Memory B cell (primary cell): ENCODE results near the gene SERPINH1.
A peak's percentile ranks its signal among the peaks of the same experiment; 100 is the strongest.

Source experiments
- ATAC-seq: fragments of 150-1000 bp; cut with Tn5 transposase; 2 replicates; pipeline ENCODE4 v1.10.0; 2021; ENCODE audit warnings: low read depth, mild to moderate bottlenecking, moderate library complexity
- DNase-seq, 2 donors: peaks; one replicate each; pipeline ENCODE4 v3.0.0; 2022; ENCODE audit warnings: low spot score in 2 of 2
- H3K27ac Mint-ChIP-seq: one replicate; pipeline ENCODE4 v1.8.0; 2022; ENCODE audit warnings: mild to moderate bottlenecking, moderate library complexity, mixed read lengths
- H3K27me3 Mint-ChIP-seq: one replicate; pipeline ENCODE4 v1.8.0; 2022; ENCODE audit warnings: mixed read lengths
- H3K36me3 Mint-ChIP-seq: one replicate; pipeline ENCODE4 v1.8.0; 2022; ENCODE audit warnings: mild to moderate bottlenecking, mixed read lengths
- H3K4me1 Mint-ChIP-seq: one replicate; pipeline ENCODE4 v1.8.0; 2022; ENCODE audit warnings: mixed read lengths
- H3K4me3 Mint-ChIP-seq: one replicate; pipeline ENCODE4 v1.8.0; 2022; ENCODE audit warnings: mild to moderate bottlenecking, moderate library complexity, mixed read lengths
- H3K9me3 Mint-ChIP-seq: one replicate; pipeline ENCODE4 v1.8.0; 2022; ENCODE audit warnings: mixed read lengths

SERPINH1 gene

DNA sequence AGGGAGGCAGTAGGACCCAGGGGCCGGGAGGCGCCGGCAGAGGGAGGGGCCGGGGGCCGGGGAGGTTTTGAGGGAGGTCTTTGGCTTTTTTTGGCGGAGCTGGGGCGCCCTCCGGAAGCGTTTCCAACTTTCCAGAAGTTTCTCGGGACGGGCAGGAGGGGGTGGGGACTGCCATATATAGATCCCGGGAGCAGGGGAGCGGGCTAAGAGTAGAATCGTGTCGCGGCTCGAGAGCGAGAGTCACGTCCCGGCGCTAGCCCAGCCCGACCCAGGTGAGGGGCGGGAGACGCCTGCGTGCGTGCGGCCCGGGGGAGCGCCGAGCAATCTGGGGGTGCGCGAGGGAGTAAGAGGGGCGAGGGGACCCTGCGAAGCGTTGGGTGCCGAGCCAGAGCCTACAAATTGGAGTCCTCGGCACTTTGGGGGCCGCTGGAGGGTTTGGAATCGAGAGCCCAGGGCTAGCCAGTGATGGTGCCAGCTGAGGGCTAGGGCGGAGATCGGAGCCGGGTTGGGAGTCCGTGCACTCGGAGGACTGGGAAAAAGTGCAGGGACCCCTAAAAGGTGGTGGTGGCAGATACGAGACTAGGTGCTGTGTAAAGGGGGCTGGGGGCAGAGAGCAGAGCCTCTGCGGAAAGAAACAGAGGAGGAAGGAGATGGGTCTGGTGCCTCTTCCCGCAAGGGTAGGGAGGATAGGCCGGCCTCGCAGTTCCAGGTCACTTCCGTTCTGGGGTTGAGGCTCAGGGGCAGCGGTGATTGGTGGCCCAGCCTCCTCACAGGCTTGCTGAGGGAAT, at the start of gene SERPINH1:
TSS of gene SERPINH1 (plus strand) at position 206 of the 788 bp plus-strand sequence. CDS start 4,097 bp downstream, outside the sequence.
- DNase-seq = peak; percentile 21 to 44
- H3K4me1 Mint-ChIP-seq = peaks cover 16% of the 10 kb centered on the region
- H3K4me3 Mint-ChIP-seq = peak within 1 kb of the TSS; percentile 90
- peak; percentile 81 for ATAC-seq
- H3K36me3 Mint-ChIP-seq = no peaks in the 10 kb centered on the region
- peak within 1 kb of the TSS; percentile 77 for H3K27ac Mint-ChIP-seq
- no peaks in the 10 kb centered on the region for H3K9me3 Mint-ChIP-seq
- H3K27me3 Mint-ChIP-seq = peaks cover 3% of the 10 kb centered on the region

DNA sequence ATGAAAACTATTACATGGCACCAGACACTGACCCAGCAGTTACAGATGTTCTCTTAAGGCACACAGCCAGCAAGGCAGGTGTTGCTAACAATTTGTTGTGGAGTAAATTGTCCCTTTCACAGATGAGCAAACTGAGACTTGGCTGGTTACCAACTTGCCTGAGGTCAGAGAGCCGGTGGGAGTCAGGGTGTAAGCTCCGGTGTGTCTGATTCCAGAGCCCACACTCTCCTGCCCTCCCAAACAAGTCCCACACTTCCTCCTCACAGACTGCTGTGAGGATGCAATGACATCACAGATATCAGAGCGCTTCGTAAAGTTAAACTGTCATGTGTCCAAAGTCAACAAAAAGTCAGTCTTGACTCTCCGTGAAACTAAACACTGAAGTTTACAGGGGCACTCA, 48.8 kb upstream of the SERPINH1 start:
- Mint-ChIP-seq H3K27ac (peak overlapping the region; percentile 29), H3K9me3 (no peaks in the 10 kb centered on the region), H3K4me1 (peaks cover 56% of the 10 kb centered on the region), H3K27me3 (no peaks in the 10 kb centered on the region), H3K36me3 (no peaks in the 10 kb centered on the region), H3K4me3 (no peak overlapping the region)
- ATAC-seq = no peak
- no peak for DNase-seq

- H3K27ac Mint-ChIP-seq = no peak overlapping the region
- no peaks in the 10 kb centered on the region for H3K36me3 Mint-ChIP-seq
- ATAC-seq = peak; percentile 43
- H3K9me3 Mint-ChIP-seq = no peaks in the 10 kb centered on the region
- peaks cover 58% of the 10 kb centered on the region for H3K4me1 Mint-ChIP-seq
- DNase-seq = no peak
- H3K4me3 Mint-ChIP-seq = no peak overlapping the region
- no peaks in the 10 kb centered on the region for H3K27me3 Mint-ChIP-seq
Measured at GRCh38 chr11:75514596-75514995, 47.5 kb upstream of the SERPINH1 start.

DNA sequence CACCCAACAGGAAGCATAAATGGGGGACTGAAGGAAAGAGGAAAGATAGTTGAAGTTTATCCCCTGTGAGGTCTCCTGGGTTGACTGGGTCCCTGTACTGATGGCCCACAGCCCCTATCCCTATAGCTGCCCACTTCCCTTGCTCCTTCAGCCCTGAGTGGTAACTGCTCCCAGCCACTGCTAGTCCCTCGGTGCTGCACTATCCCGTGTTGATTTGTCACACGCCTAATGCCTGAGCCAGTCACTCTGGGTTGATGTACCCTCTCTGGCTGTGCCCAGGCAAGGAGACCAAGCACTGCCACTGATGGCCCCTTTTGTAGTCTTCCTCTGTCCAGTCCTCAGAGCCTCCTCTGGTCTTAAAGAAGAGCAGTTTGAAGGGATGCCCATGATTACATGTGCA, 45.9 kb upstream of the SERPINH1 start:
- no peaks in the 10 kb centered on the region for H3K36me3 Mint-ChIP-seq
- peaks cover 57% of the 10 kb centered on the region for H3K4me1 Mint-ChIP-seq
- peak overlapping the region; percentile 77 for H3K4me3 Mint-ChIP-seq
- ATAC-seq (no peak), DNase-seq (no peak)
- H3K9me3 Mint-ChIP-seq = no peaks in the 10 kb centered on the region
- H3K27ac Mint-ChIP-seq = no peak overlapping the region
- no peaks in the 10 kb centered on the region for H3K27me3 Mint-ChIP-seq

DNA sequence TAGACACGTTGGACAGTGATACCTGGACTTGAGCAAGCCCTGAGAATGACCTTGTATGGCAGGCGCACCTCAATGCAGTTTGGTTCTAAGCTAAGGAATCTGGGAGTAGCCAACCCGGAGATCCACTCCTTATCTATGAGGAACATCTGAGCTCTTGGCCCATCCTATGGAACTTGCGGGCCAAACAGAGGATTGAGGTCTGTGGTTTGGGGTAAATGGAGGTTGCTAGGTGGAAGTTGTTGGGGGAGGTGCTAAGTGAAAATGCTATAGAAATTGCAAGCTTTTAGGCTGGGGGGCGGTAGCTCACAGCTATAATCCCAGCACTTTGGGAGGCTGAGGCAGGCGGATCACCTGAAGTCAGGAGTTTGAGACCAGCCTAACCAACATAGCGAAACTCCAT, 45.2 kb upstream of the SERPINH1 start:
- Mint-ChIP-seq H3K4me3 (peak overlapping the region; percentile 77), H3K4me1 (peaks cover 55% of the 10 kb centered on the region), H3K27me3 (no peaks in the 10 kb centered on the region), H3K36me3 (no peaks in the 10 kb centered on the region), H3K9me3 (no peaks in the 10 kb centered on the region), H3K27ac (peak overlapping the region; percentile 89)
- ATAC-seq (no peak), DNase-seq (no peak)

DNA sequence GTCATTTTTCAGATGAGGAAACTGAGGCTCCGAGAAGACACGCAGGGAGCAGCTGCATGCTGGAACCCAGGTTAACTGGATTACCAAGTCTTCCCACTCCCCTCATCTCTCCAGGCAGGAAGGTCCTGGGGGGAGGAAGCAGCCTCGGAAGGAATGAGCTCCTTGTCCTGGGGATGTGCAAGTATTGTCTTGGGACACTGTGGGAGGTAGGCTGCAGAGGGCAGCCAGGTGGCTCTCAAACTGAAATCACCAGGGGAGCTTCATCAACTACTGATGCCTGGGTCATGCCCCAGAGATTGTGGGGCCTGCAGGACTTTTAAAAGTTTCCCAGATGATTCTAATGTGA, 43.9 kb upstream of the SERPINH1 start:
- H3K4me1 Mint-ChIP-seq = peaks cover 54% of the 10 kb centered on the region
- H3K4me3 Mint-ChIP-seq = peak overlapping the region; percentile 77
- no peaks in the 10 kb centered on the region for H3K27me3 Mint-ChIP-seq
- DNase-seq (no peak), ATAC-seq (no peak)
- H3K27ac Mint-ChIP-seq = peak overlapping the region; percentile 89
- H3K36me3 Mint-ChIP-seq = no peaks in the 10 kb centered on the region
- no peaks in the 10 kb centered on the region for H3K9me3 Mint-ChIP-seq

DNA sequence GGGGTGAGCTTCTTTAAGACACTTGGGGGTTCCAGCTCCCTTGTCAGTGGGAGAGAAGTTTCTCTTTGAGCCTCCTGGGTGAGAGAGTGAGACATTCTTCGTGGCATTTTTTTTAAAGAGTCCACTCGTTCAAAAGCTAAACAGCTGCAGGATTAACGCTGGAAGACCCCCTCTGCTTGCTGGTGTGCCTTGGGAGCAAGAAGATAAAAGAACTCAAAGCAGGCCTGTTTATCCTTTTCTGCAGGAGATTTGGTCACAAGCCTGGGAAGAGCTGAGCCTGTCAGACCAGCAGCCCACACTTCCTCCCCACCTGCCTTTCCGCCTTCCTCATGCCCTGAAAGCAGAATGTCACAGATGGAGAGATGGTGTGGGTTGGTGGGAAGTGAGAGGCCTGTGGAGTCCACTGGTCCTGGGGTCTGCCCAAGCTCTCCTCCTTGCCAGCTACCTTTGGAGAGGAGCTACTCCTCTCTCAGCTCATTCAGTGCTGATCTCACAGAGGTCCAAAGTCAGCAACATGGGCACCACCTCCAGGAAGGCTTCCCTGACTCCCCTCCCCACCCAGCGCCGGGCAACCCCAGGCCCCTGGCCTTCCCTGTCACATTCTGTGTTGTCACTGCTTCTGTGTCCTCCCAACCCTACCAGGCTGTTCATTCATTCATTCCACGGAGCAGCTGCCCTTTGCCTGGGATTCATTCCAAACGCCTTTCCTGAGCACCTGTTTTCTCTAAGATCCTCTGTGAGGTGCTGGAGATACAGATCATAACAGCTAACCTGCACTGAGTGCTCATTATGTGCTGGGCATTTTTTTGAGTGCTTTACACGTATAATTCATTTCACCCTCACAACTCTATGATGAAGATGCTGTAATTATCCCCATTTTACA, 43.0 kb upstream of the SERPINH1 start:
- Mint-ChIP-seq H3K4me1 (peaks cover 58% of the 10 kb centered on the region), H3K4me3 (peak overlapping the region; percentile 34), H3K36me3 (no peaks in the 10 kb centered on the region), H3K9me3 (no peaks in the 10 kb centered on the region), H3K27me3 (no peaks in the 10 kb centered on the region), H3K27ac (peak overlapping the region; percentile 89)
- ATAC-seq = no peak
- DNase-seq = no peak

DNA sequence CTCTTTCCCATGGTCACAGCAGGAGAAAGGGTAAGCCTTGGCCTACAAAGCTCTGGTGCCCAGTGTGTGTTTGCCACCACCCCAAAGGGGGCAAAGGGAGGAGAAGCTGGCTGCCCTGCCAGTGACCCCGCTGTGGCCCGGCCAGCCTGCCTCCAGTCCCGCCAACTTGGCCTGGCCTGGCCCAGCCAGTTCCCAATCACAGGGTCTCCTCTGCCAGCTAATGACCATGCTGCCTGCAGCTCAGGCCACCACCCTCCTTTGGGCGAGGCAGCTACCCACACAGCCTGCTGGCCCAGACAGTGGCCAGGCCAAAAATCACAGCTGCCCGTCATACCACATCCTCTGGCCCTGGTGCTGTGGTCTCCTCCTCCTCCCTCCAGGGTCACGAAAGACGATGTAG, 41.4 kb upstream of the SERPINH1 start:
- Mint-ChIP-seq H3K27me3 (no peaks in the 10 kb centered on the region), H3K36me3 (no peaks in the 10 kb centered on the region), H3K4me3 (no peak overlapping the region), H3K4me1 (peaks cover 53% of the 10 kb centered on the region), H3K27ac (peak overlapping the region; percentile 38), H3K9me3 (no peaks in the 10 kb centered on the region)
- ATAC-seq (no peak), DNase-seq (no peak)

- no peak overlapping the region for H3K27ac Mint-ChIP-seq
- peak overlapping the region; percentile 2 for H3K4me3 Mint-ChIP-seq
- no peak for ATAC-seq
Measured at GRCh38 chr11:75522286-75523044, 39.6 kb upstream of the SERPINH1 start.

DNA sequence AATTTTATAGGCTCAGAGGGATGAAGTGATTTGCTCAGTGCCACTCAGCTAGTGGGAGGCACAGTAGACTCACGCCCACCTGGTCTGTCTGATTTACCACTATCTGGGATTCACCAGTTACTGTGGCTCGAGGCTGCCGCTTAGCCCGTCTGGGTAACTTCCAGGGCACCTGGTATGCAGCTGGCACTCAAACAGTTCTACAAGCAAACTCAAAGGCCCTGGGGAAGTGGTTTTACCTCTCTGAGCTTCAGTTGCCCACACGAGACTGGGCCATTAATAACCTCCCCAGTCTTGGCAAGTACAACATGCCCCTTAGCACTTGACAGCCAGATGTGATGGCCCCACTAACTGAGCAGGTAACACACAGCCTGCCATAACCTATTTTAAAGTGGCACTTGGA, 38.9 kb upstream of the SERPINH1 start:
- ATAC-seq (peak; percentile 11), DNase-seq (no peak)
- Mint-ChIP-seq H3K27me3 (no peaks in the 10 kb centered on the region), H3K4me3 (peak overlapping the region; percentile 89), H3K27ac (peak overlapping the region; percentile 84), H3K36me3 (no peaks in the 10 kb centered on the region), H3K9me3 (no peaks in the 10 kb centered on the region), H3K4me1 (peaks cover 42% of the 10 kb centered on the region)

More at GRCh38 chr11:75522286-75523044, 39.6 kb upstream of the SERPINH1 start:
- Mint-ChIP-seq H3K36me3 (no peaks in the 10 kb centered on the region), H3K27me3 (no peaks in the 10 kb centered on the region), H3K4me1 (peaks cover 45% of the 10 kb centered on the region), H3K9me3 (no peaks in the 10 kb centered on the region)
- no peak for DNase-seq

DNA sequence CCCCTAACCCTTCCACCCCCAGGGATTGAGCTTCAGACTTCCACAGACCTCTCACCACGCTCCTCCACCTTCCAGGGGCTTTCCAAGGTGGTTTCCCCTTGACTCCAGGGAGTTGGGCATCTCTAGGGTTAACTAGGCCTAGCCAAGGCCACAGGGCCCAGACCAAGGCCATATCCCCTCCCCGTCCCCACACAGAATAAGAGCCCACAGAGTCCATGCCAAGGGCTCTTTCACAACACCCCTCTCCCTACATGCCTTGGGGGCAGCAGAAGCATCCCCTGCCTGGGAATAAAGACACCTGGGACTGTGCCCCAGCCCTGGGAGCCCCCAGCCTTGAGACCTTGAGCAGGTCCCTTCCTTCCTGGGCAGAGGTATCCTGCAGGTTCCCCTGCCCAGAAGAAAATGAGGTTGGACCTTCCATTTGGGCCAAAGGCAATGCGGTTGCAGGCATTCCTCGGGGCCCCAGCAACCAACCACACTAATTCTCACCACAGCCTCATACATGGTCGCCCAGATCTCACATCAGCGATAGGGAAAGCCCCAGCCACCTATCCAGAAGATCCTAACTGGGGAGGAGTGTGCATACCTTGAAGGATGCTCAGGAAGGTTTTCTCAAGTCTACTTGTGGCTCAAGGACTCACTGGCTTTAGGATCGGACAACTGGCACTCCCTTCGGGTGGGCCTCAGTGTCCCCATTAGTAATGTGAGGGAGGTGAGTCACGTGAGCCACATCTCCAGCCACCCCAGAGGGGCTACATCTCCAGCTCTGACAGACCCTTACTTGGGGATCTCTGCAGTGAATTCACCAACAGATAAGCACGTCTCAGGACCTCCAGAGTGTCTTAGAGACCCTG, 38.0 kb upstream of the SERPINH1 start:
- H3K27ac Mint-ChIP-seq = peak overlapping the region; percentile 84
- H3K36me3 Mint-ChIP-seq = no peaks in the 10 kb centered on the region
- no peak for ATAC-seq
- H3K4me3 Mint-ChIP-seq = peak overlapping the region; percentile 89
- H3K4me1 Mint-ChIP-seq = peaks cover 35% of the 10 kb centered on the region
- H3K9me3 Mint-ChIP-seq = no peaks in the 10 kb centered on the region
- no peaks in the 10 kb centered on the region for H3K27me3 Mint-ChIP-seq
- no peak for DNase-seq

DNA sequence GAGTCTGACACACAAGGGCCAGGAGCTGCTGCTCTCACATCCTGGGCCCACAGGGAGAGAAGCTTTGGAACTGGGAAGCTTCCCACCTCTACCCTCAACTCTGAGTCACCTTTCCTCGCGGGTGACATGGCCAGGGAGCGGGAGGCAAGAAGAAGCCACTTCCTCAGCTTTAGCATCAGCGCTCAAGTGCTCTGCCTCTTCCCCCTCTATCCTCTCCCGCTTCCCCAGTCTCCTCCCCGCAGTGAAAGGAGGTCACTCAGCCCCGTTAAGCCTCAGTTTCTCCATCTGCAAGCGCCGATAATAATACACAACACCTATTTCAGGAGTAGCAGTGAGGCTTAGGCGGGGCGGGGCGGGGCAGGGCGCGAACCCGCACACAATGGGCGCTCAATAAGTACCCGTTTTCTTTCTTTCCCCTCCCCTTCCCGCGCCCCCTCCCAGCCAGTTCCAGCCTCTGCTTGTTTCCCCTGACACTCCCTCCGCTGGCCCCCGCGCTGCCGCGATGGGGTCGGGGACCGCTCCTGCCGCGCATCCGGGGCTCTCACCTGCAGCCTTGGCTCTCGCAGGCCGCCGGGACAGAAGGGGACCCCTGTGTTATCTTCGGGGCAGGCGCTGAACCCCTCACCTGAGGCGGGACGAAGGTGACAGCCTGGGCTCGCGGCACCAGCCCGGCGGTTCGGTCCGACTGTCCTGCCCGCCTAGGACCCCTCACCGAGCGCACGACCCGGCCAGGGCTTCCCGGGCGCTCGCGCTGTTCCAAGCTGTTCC, 37.2 kb upstream of the SERPINH1 start:
- H3K27ac Mint-ChIP-seq = peak overlapping the region; percentile 84
- peak; percentile 5 for ATAC-seq

More for the DNA sequence above, 37.2 kb upstream of the SERPINH1 start:
- H3K4me3 Mint-ChIP-seq = peak overlapping the region; percentile 89
- H3K9me3 Mint-ChIP-seq = no peaks in the 10 kb centered on the region
- H3K27me3 Mint-ChIP-seq = peaks cover 1% of the 10 kb centered on the region
- peak in 1 of 2 donors; percentile 34 for DNase-seq
- H3K36me3 Mint-ChIP-seq = no peaks in the 10 kb centered on the region
- peaks cover 32% of the 10 kb centered on the region for H3K4me1 Mint-ChIP-seq
